GM21515 (cell line): Measurements from ENCODE around the gene POLN.
"Not testable (repeated sequence)": the region's sequence is repeated elsewhere in the genome, so short reads cannot be mapped to it uniquely, and the experiment has no call there.

Experiments used
- ATAC-seq: cut with Tn5 transposase; IDR thresholded peaks from one replicate; pipeline ENCODE4 v1.9.1; 2021; ENCODE audit not compliant: unreplicated experiment

The POLN gene

GRCh38 chr4:2222838-2223237 lies 19.1 kb downstream of the POLN start:
- ATAC-seq: no peak

- ATAC-seq: not testable (repeated sequence)
Measured at GRCh38 chr4:2221378-2221777, 20.5 kb downstream of the POLN start.

DNA sequence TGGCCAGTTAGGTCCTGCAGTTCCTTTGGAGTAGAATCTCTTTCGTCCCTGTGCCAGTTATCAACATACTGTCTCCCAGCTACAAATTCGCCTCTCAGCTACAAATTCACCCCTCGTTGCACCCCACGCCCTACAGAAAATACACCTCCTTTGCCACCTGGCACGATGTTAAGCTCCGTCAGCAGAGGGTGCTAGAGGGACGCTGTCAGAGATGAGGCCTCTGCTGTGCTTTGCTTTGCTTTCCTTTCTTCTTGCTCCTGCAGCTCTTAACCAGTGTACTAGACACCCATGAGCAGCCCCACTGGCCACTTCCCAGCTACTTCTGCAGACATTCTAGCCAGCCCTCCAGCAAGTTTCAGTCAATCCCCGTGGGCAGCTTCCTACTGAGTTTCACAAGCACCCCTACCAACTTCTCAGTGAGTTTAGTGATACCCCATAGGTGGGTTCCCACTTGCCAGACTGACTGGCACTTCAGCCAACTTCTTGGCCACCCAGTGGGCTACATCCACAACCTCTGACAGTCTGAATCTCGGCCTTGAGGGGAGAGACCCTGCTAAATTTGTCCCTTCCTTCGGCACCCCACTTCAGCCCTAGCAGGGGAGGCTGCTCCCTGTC lies 21.8 kb downstream of the POLN start:
- peak; percentile 72 for ATAC-seq

GRCh38 chr4:2219233-2219760 lies 22.6 kb downstream of the POLN start:
- ATAC-seq: no peak

DNA sequence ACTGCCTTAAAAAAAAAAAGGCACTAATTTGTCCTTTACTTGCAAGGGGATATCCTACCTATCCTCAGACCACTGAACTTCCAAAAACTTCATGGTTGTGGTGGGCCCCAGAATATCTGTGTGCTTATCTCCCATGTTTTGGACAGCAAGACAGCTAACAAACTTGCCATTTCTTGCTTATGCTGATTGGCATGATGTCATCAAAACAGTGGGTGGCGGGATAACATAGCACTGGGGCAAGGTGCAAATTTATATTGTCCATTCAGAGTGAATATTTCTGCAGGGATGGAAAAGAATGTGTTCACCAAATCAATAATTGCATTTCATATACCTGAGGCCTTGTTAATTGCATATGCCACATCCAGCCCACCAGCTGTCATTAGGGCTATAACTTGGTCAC lies 23.5 kb downstream of the POLN start:
- no peak for ATAC-seq

DNA sequence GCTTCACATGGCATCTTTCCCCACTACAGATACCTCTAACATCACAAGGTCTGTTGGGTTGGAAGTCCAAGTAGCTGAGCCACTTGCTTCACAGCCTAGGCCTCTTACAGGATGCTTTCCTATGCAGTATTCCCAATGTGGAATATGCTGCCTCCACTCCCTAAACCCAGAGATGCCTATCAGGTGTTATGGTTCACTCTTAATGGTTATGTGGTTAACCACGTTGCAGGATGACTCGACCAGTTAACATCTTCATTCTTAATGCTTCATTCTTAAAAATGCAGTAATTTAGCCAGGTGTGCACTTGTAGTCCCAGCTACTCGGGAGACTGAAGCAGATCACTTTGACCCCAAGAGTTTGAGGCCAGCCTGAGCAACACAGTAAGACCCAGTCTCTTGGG lies 24.2 kb downstream of the POLN start:
- ATAC-seq: no peak

DNA sequence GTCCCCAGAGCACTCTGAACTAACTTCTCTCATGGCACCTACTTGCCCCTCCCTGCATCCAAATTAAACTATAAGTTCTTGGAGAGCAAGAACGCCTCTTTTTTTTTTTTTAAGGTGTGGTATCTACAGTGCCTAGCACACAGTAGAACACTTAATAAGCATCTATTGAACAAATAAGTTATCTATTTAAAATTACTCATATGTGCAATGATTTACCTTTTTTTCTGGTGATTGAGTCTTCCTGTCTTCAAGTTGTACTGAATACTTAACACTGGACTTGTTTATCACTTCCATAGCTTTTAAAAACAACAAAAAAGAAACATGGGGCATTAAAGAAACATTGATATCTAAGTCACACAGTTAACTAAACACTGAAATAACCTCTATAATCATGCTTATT lies 29.1 kb downstream of the POLN start:
- ATAC-seq: no peak

- ATAC-seq: not testable (repeated sequence)
Measured at GRCh38 chr4:2202789-2203188, 39.1 kb downstream of the POLN start.

GRCh38 chr4:2194496-2194895 lies 47.4 kb downstream of the POLN start:
- no peak for ATAC-seq

- no peak for ATAC-seq
Measured at GRCh38 chr4:2193326-2193725, 48.6 kb downstream of the POLN start.

- no peak for ATAC-seq
Measured at GRCh38 chr4:2186865-2187172, 55.1 kb downstream of the POLN start.

DNA sequence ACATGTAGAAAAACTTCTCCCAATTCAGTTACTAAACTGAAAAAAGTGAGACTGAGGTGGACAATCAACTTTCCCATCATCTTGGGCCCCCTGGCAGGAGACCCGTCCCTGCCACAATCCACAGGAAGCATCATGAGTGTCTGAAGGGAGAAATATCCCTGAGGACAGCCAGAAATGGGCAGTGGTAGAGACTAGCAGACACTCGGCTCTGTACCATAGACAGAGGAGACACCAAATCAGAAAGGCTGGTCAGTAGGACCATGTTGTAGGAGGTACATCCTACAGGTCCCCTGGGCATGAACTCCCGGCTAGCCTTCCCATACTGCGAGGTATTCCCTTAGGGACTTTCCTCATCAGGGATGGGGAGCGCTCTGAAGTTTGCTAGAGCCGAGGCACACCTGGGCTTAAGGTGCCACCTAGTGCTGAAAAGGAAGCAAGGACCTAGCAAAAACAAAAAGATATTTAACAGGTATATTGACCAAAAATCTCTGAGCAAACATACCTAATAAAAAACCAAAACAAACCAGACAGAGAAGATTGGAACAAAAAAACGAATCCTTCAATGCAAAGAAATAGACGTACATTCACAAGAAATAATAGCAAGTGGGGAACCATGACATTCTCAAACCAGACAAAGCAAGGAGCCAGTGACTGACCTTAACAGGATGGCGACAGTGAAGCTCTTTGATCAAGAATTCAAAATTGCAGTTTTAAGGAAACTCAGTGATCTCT lies 55.6 kb downstream of the POLN start:
- no peak for ATAC-seq

DNA sequence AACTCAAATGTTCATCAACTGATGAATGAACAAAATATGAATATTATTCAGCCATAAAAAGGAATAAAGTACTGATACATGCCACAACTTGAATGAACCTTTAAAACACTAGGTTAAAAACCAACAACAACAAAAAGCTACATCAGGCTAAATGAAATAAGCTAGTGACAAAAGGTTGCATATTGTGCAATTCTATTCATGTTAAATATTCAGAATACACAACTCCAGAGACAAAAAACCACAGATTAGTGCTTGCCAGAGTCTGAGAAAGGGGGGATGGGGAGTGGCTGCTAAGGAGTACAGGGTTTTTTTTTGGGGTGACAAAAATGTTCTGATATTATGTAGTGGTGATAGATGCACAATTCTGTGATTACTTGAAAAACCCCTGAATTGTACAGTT lies 58.5 kb downstream of the POLN start:
- no peak for ATAC-seq

- ATAC-seq: no peak
Measured at GRCh38 chr4:2182994-2183393, 58.9 kb downstream of the POLN start.

- ATAC-seq: no peak
Measured at GRCh38 chr4:2180410-2180809, 61.5 kb downstream of the POLN start.

DNA sequence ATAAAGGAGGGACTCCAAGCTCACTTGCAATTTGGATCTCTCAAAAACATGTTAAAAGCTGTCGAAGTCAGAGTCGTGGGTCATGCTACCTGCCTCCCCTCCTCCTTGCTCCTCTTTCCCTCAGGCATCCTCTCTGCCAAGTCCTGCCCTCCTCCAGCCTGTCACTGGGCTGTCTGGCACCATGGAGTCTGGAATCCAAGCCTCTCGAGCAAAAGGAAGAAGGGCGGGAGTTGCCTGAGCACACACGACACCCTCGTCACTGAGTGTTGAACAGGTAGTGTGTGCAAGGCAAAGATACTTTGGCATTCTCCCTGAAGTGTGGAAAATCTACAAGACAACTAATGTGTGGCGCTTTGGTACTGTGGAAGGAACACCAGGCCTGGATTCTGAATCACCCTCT lies 62.2 kb downstream of the POLN start:
- ATAC-seq: no peak

DNA sequence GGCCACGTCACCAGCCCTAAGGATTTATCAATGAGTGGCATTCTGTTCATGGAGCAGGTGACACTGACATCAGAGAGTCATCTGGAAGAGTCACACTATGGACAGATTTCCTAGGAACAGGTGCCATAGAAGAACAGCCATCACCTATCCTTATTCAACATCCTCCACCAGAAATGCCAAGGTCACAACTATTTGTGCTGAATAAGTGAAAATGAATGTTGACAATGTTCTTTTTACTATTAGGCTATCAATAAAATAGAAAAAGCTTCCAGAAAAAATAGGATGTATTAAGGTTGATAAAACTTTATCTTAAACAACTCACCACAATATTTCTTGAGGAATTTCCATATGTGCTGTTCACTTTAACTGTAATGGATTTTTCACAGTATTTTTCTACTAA lies 62.9 kb downstream of the POLN start:
- ATAC-seq: no peak

- ATAC-seq: no peak
Measured at GRCh38 chr4:2177443-2178093, 64.4 kb downstream of the POLN start.

DNA sequence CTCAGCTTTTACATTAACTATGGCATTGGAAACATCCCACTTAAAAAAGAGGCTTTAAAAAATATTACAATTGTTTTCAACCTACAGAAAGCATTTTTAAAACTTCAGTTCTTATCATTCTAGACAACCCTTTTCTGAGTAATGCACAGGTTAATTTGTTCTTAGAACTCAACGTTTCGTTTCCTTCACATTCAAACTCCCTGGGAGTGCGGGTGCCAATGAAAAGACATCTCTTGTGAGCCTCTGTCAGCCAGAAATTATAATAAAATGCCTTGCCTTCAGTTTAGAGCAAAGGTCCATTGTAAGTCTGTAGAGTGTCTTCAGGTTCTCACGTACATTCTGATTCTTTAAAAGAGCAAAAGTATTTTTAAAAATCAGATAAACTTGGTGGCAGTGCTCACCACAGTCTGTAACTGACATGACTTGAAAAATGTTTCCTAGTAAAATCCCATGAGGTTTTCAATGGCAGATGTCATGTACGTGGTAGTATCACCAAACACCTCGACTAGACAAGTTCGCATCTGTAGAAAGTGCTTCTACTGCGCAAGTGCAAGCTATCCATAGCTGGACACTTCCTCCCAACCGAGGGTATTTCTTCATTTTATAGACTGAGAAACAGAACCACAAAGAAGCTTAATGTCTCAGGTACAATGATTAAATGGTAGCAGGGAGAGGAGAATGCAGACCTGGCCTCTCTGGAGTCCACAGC lies 65.8 kb downstream of the POLN start:
- no peak for ATAC-seq

DNA sequence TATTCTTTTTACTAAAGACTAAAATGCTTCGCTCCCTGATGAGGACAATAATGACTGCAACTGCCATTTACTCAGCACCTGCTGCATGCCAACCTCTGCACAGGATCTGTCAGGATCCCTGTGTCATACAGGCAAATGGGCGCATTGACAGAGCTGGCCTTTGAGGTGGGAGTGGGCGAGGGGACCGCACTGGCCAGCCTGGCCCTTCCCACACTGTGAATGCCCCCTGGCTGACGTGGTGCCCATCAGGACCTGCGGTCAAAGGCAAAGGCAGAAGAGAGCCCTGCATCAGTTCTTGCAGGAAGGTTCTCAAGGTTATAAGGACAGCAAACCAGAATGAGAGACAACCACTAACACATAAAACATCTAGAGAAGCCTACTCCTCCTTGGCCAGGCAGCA lies 67.9 kb downstream of the POLN start:
- no peak for ATAC-seq

- ATAC-seq: no peak
Measured at GRCh38 chr4:2172627-2173231, 69.2 kb downstream of the POLN start.
